IMR-90 (cell line): Measurements from ENCODE around the gene AUTS2. TPM values are rescaled to one million over a fixed set of nuclear protein-coding genes. Genes with fewer than 3 reads are reported as not detected.

Source experiments
- ATAC-seq: fragments of 200-7000 bp; cut with Tn5 transposase; 2 replicates; pipeline ENCODE4 v1.9.1; 2020; ENCODE audit warnings: low read depth, mild to moderate bottlenecking, moderate library complexity
- BruUV-seq: library from RNA; stranded (reverse); fragments of 400-500 nt; replicated peaks from 2 replicates; lab custom pipeline; 2021; lab: Mats Ljungman, UMichigan
- CTCF ChIA-PET: fragments of 300-600 bp; formaldehyde crosslinking; extraction: SDS; loops from one replicate; lab custom pipeline; 2021; ENCODE audit warnings: antibody characterized with exemption; lab: Yijun Ruan, JAX
- POLR2A ChIA-PET: fragments of 300-600 bp; sonication (Branson Sonifier 250); formaldehyde crosslinking; loops from one replicate; lab custom pipeline; 2022; ENCODE audit warnings: antibody characterized with exemption; ENCODE audit not compliant: unreplicated experiment; lab: Charles Lee
- DNase-seq: peaks from one replicate; pipeline ENCODE4 v3.0.0; 2013
- H2AFZ ChIP-seq: replicated peaks from 2 replicates; pipeline ENCODE3; 2013; ENCODE audit warnings: low read length, mild to moderate bottlenecking; ENCODE audit not compliant: poor library complexity
- H2AK5ac ChIP-seq: 2 replicates; pipeline ENCODE4 v1.6.1; 2013; ENCODE audit warnings: low read depth, low read length, inconsistent platforms
- H2AK9ac ChIP-seq: replicated peaks from 2 replicates; pipeline ENCODE3; 2013; ENCODE audit warnings: mild to moderate bottlenecking, low read depth, low read length, moderate library complexity; ENCODE audit not compliant: poor library complexity
- H2BK120ac ChIP-seq: 2 replicates; pipeline ENCODE4 v1.6.1; 2013; ENCODE audit warnings: low read depth, low read length, inconsistent platforms
- H2BK15ac ChIP-seq: 3 replicates; pipeline ENCODE4 v1.6.1; 2013; ENCODE audit warnings: low read depth, low read length, inconsistent platforms
- H2BK20ac ChIP-seq: 2 replicates; pipeline ENCODE4 v1.6.1; 2013; ENCODE audit warnings: low read depth, mild to moderate bottlenecking, inconsistent platforms, low read length, moderate library complexity
- H2BK5ac ChIP-seq: 2 replicates; pipeline ENCODE4 v1.6.1; 2013; ENCODE audit warnings: mild to moderate bottlenecking, low read depth, low read length, inconsistent platforms; ENCODE audit not compliant: poor library complexity, severe bottlenecking
- H3K14ac ChIP-seq: replicated peaks from 2 replicates; pipeline ENCODE4 v1.6.1; 2013; ENCODE audit warnings: low read depth, low read length, inconsistent platforms
- H3K18ac ChIP-seq: 2 replicates; pipeline ENCODE4 v1.6.1; 2013; ENCODE audit warnings: low read depth, low read length, control low read depth
- H3K23ac ChIP-seq: 2 replicates; pipeline ENCODE4 v1.6.1; 2013; ENCODE audit warnings: low read depth, low read length, inconsistent platforms
- H3K27ac ChIP-seq: 2 replicates; pipeline ENCODE4 v1.5.1; 2013; ENCODE audit warnings: mild to moderate bottlenecking, control low read depth, low read length; ENCODE audit not compliant: insufficient read depth
- H3K27me3 ChIP-seq: 2 replicates; pipeline ENCODE4 v1.6.1; 2013; ENCODE audit warnings: low read length; ENCODE audit not compliant: control insufficient read depth, insufficient read depth
- H3K36me3 ChIP-seq: 2 replicates; pipeline ENCODE4 v1.6.1; 2013; ENCODE audit warnings: low read length, mixed read lengths; ENCODE audit not compliant: control insufficient read depth, insufficient read depth
- H3K4ac ChIP-seq: 2 replicates; pipeline ENCODE4 v1.6.1; 2013; ENCODE audit warnings: low read depth, low read length, inconsistent platforms
- H3K4me1 ChIP-seq: 2 replicates; pipeline ENCODE4 v1.6.1; 2013; ENCODE audit warnings: low read length, mixed read lengths; ENCODE audit not compliant: control insufficient read depth, insufficient read depth
- H3K4me2 ChIP-seq: 2 replicates; pipeline ENCODE4 v1.6.1; 2013; ENCODE audit warnings: low read depth, mild to moderate bottlenecking, control low read depth, low read length, moderate library complexity
- H3K4me3 ChIP-seq: 2 replicates; pipeline ENCODE4 v1.5.1; 2013; ENCODE audit warnings: low read depth, mild to moderate bottlenecking, control low read depth, low read length, moderate library complexity; ENCODE audit not compliant: insufficient read depth
- H3K56ac ChIP-seq: 2 replicates; pipeline ENCODE4 v1.6.1; 2013; ENCODE audit warnings: low read length, inconsistent platforms; ENCODE audit not compliant: insufficient read depth; ENCODE audit errors: extremely low read depth
- H3K79me1 ChIP-seq, 2 experiments: 2 replicates each; pipeline ENCODE4 v1.6.1; 2013; ENCODE audit warnings: low read length in 2 of 2, inconsistent platforms in 1 of 2, low read depth in 1 of 2
- H3K9ac ChIP-seq: 2 replicates; pipeline ENCODE4 v1.6.1; 2013; ENCODE audit warnings: low read depth, low read length, control low read depth
- H3K9me1 ChIP-seq: 2 replicates; pipeline ENCODE4 v1.6.1; 2013; ENCODE audit warnings: low read length, inconsistent platforms; ENCODE audit not compliant: insufficient read depth
- H3K9me3 ChIP-seq: 2 replicates; pipeline ENCODE4 v1.6.1; 2013; ENCODE audit warnings: low read length; ENCODE audit not compliant: control insufficient read depth, insufficient read depth
- H4K20me1 ChIP-seq: 2 replicates; pipeline ENCODE4 v1.6.1; 2013; ENCODE audit warnings: low read length, inconsistent platforms; ENCODE audit not compliant: insufficient read depth
- H4K5ac ChIP-seq: 2 replicates; pipeline ENCODE4 v1.6.1; 2013; ENCODE audit warnings: mild to moderate bottlenecking, low read depth, low read length, control low read depth
- H4K8ac ChIP-seq, 2 experiments: 2 replicates each; pipeline ENCODE4 v1.6.1; 2013; ENCODE audit warnings: low read depth in 2 of 2, low read length in 2 of 2, control low read depth in 1 of 2, inconsistent platforms in 1 of 2
- H4K91ac ChIP-seq: 2 replicates; pipeline ENCODE4 v1.6.1; 2013; ENCODE audit warnings: low read depth, low read length, inconsistent platforms; ENCODE audit not compliant: insufficient read depth
- BHLHE40 ChIP-seq: fragments of 150-350 bp; IDR thresholded peaks from 2 replicates; pipeline ENCODE4 v1.6.1; 2016; ENCODE audit warnings: mild to moderate bottlenecking, low read depth, low read length
- CEBPB ChIP-seq: IDR thresholded peaks from 2 replicates; pipeline ENCODE4 v1.6.1; 2012; ENCODE audit warnings: low read depth, low read length, improper control_type of control experiment
- CTCF ChIP-seq: conservative IDR thresholded peaks from 2 replicates; pipeline ENCODE4 v1.5.1; 2012; ENCODE audit warnings: mild to moderate bottlenecking, low read depth, low read length, improper control_type of control experiment
- ELK1 ChIP-seq: fragments of 150-350 bp; IDR thresholded peaks from 2 replicates; pipeline ENCODE4 v1.6.1; 2016; ENCODE audit warnings: low read depth, mild to moderate bottlenecking, low read length, moderate library complexity, borderline replicate concordance
- FOS ChIP-seq: fragments of 150-350 bp; IDR thresholded peaks from 2 replicates; pipeline ENCODE4 v1.6.1; 2016; ENCODE audit warnings: low read depth, low read length
- NFE2L2 ChIP-seq: fragments of 150-350 bp; IDR thresholded peaks from 2 replicates; pipeline ENCODE4 v1.6.1; 2016; ENCODE audit warnings: low read depth, mild to moderate bottlenecking, low read length
- RAD21 ChIP-seq: IDR thresholded peaks from 2 replicates; pipeline ENCODE4 v1.6.1; 2012; ENCODE audit warnings: low read length, improper control_type of control experiment
- RCOR1 ChIP-seq: IDR thresholded peaks from 2 replicates; pipeline ENCODE4 v1.6.1; 2012; ENCODE audit warnings: mild to moderate bottlenecking, low read length, improper control_type of control experiment; ENCODE audit not compliant: insufficient replicate concordance
- RFX5 ChIP-seq: IDR thresholded peaks from 2 replicates; pipeline ENCODE4 v1.8.0; 2012; ENCODE audit warnings: low read depth, mild to moderate bottlenecking, low read length, moderate library complexity
- USF2 ChIP-seq: fragments of 150-350 bp; IDR thresholded peaks from 2 replicates; pipeline ENCODE4 v1.6.1; 2017; ENCODE audit warnings: mild to moderate bottlenecking, antibody characterized with exemption, low read length, low read depth
- dilution Hi-C: fragments of 300-500 bp; cut with HindIII; formaldehyde crosslinking; loops from one replicate; pipeline ENCODE4 v1.14.3; 2018; ENCODE audit warnings: low sequenced_read_pairs; ENCODE audit not compliant: unreplicated experiment
- in situ Hi-C: fragments of 300-500 bp; cut with MboI; formaldehyde crosslinking; loops from 3 replicates; pipeline ENCODE4 v1.14.3; 2019; ENCODE audit warnings: low sequenced_read_pairs, inconsistent platforms, mixed read lengths
- intact Hi-C: fragments of 100-400 bp; cut with micrococcal nuclease; formaldehyde crosslinking; loops from 2 replicates; pipeline ENCODE4 v1.10.0; 2022
- polyA plus RNA-seq, 3 experiments: library from polyadenylated mRNA; depleted of rRNA; stranded (reverse); fragments of >200 nt; gene quantifications; 2 replicates each; pipeline ENCODE4 v1.2.3, GENCODE V29; 2012; ENCODE audit warnings: low replicate concordance in 1 of 3
- total RNA-seq: library from RNA; depleted of rRNA; stranded (reverse); fragments of >200 nt; gene quantifications from 2 replicates; pipeline ENCODE4 v1.2.3, GENCODE V29; 2012

Gene AUTS2
- total and polyA plus RNA-seq, 2 of the 4 experiments (the other 2 are of a cell fraction): 0.90 to 3.0 TPM

- no peak overlapping the region for H2BK5ac ChIP-seq
- BruUV-seq: no TSS peak
- CTCF ChIA-PET: interaction anchor here (0.5 kb wide), 1 partner anchor 791 kb away, joined by 4 read pairs; no protein-coding TSS in a partner anchor
- H3K23ac ChIP-seq: no peak overlapping the region
- no peak overlapping the region for H2AFZ ChIP-seq
- no peak overlapping the region for H4K91ac ChIP-seq
- no peak overlapping the region for H3K9ac ChIP-seq
- H3K14ac ChIP-seq: no peak overlapping the region
- H3K79me1 ChIP-seq: no peaks in the 10 kb centered on the region
- H2AK5ac ChIP-seq: no peak overlapping the region
- POLR2A ChIA-PET: no interaction called here
- ATAC-seq (no peak), DNase-seq (no peak)
- no peak overlapping the region for H4K5ac ChIP-seq
- dilution Hi-C loops (no loop called here), intact Hi-C loops (no loop called here), in situ Hi-C loops (no loop called here)
- H3K56ac ChIP-seq: no peak overlapping the region
- no peaks in the 10 kb centered on the region for H3K9me1 ChIP-seq
- H3K4me3 ChIP-seq: no peak overlapping the region
- TF ChIP-seq RCOR1 (no peak), CTCF (no peak), CEBPB (no peak), BHLHE40 (no peak), ELK1 (no peak), RFX5 (no peak), USF2 (no peak), NFE2L2 (no peak), FOS (no peak), RAD21 (no peak)
- H2AK9ac ChIP-seq: no peak overlapping the region
- no peaks in the 10 kb centered on the region for H3K4me1 ChIP-seq
- no peak overlapping the region for H2BK120ac ChIP-seq
- H2BK20ac ChIP-seq: no peak overlapping the region
- H3K27ac ChIP-seq: no peak overlapping the region
- H2BK15ac ChIP-seq: no peak overlapping the region
- no peak overlapping the region for H3K18ac ChIP-seq
- no peaks in the 10 kb centered on the region for H4K20me1 ChIP-seq
- no peak overlapping the region for H4K8ac ChIP-seq
- H3K4me2 ChIP-seq: no peak overlapping the region
- no peaks in the 10 kb centered on the region for H3K36me3 ChIP-seq
- H3K9me3 ChIP-seq: no peaks in the 10 kb centered on the region
- no peaks in the 10 kb centered on the region for H3K27me3 ChIP-seq
- no peak overlapping the region for H3K4ac ChIP-seq
Observed at GRCh38 chr7:69577221-69577620, 21.1 kb upstream of the AUTS2 start.
